GM12878 (cell line): ENCODE results near the gene SORBS2. TPM values are rescaled to one million over a fixed set of nuclear protein-coding genes. Genes with fewer than 3 reads are reported as not detected.

Experiments used
- ATAC-seq: fragments of 200-7000 bp; cut with Tn5 transposase; 3 replicates; pipeline ENCODE4 v1.9.1; 2020; ENCODE audit warnings: mild to moderate bottlenecking, moderate library complexity
- BruUV-seq: library from RNA; stranded (reverse); fragments of 400-500 nt; replicated peaks from 2 replicates; lab custom pipeline; 2021; lab: Mats Ljungman, UMichigan
- CTCF ChIA-PET: fragments of 300-600 bp; sonication (Branson Sonifier 250); formaldehyde crosslinking; extraction: SDS; loops from one replicate; lab custom pipeline; 2021; ENCODE audit warnings: inconsistent platforms; lab: Yijun Ruan, JAX
- POLR2A ChIA-PET: fragments of 350-600 bp; formaldehyde crosslinking; extraction: SDS; loops from one replicate; lab custom pipeline; 2021; ENCODE audit warnings: inconsistent platforms; lab: Charles Lee
- RAD21 ChIA-PET: fragments of 300-600 bp; sonication (Branson Sonifier 250); formaldehyde crosslinking; loops from one replicate; lab custom pipeline; 2023; ENCODE audit warnings: antibody characterized with exemption; ENCODE audit not compliant: unreplicated experiment; lab: Charles Lee
- SMC1A ChIA-PET: fragments of 300-600 bp; sonication (Branson Sonifier 250); formaldehyde crosslinking; loops from one replicate; lab custom pipeline; 2023; ENCODE audit not compliant: unreplicated experiment, uncharacterized antibody; lab: Charles Lee
- DNase-seq: peaks from one replicate; pipeline ENCODE4 v3.0.0-alpha.2; 2011; ENCODE audit warnings: low read depth, low spot score
- FAIRE-seq: peaks from 3 replicates; lab custom pipeline; 2011; peaks lifted over from hg19 to GRCh38; lab: Jason Lieb, UNC
- H2AFZ ChIP-seq: 2 replicates; pipeline ENCODE4 v1.6.0; 2011; ENCODE audit warnings: low read depth, low read length, control low read depth; ENCODE audit not compliant: control insufficient read depth
- H3K27ac ChIP-seq: 2 replicates; pipeline ENCODE4 v1.5.1; 2011; ENCODE audit warnings: control low read depth; ENCODE audit not compliant: control insufficient read depth, insufficient read depth
- H3K27me3 ChIP-seq, 2 experiments: replicated peaks in 1 of 2; 2 replicates each; pipeline versions ENCODE4 v1.6.0 to v1.6.1; 2011; ENCODE audit warnings: low read length in 1 of 2; ENCODE audit not compliant: control insufficient read depth in 2 of 2, insufficient read depth in 2 of 2
- H3K36me3 ChIP-seq, 2 experiments: 2 replicates each; pipeline ENCODE4 v1.5.1; 2011; ENCODE audit warnings: low read length in 1 of 2; ENCODE audit not compliant: control insufficient read depth in 2 of 2, insufficient read depth in 2 of 2
- H3K4me1 ChIP-seq: 2 replicates; pipeline ENCODE4 v1.6.1; 2011; ENCODE audit warnings: mild to moderate bottlenecking, low read length, moderate library complexity, mixed read lengths; ENCODE audit not compliant: control insufficient read depth, insufficient read depth
- H3K4me2 ChIP-seq: 2 replicates; pipeline ENCODE4 v1.6.0; 2011; ENCODE audit warnings: control low read depth; ENCODE audit not compliant: control insufficient read depth, insufficient read depth
- H3K4me3 ChIP-seq: fragments of 200-600 bp; sonication (generic); 2 replicates; pipeline ENCODE4 v1.5.1; 2016
- H3K79me2 ChIP-seq: 2 replicates; pipeline ENCODE4 v1.6.0; 2011; ENCODE audit warnings: low read length; ENCODE audit not compliant: control insufficient read depth, insufficient read depth
- H3K9ac ChIP-seq: 2 replicates; pipeline ENCODE4 v1.8.0; 2011; ENCODE audit warnings: low read length, control low read depth, mixed read lengths; ENCODE audit not compliant: control insufficient read depth, insufficient read depth
- H3K9me3 ChIP-seq: replicated peaks from 3 replicates; pipeline ENCODE4 v1.5.1; 2011; ENCODE audit warnings: mild to moderate bottlenecking, low read length; ENCODE audit not compliant: control insufficient read depth, insufficient read depth
- H4K20me1 ChIP-seq: 2 replicates; pipeline ENCODE4 v1.6.0; 2011; ENCODE audit not compliant: control insufficient read depth, insufficient read depth
- BHLHE40 ChIP-seq, 2 experiments: fragments of 450-650 bp in 1 of 2; IDR thresholded peaks; 2 replicates each; pipeline ENCODE4 v1.6.1; 2011 to 2017; ENCODE audit warnings: low read depth in 2 of 2, borderline replicate concordance in 1 of 2, improper control_type of control experiment in 1 of 2, low read length in 1 of 2, mild to moderate bottlenecking in 1 of 2
- CBX5 ChIP-seq: sonication (generic); IDR thresholded peaks from 2 replicates; pipeline ENCODE4 v1.6.1; 2016; ENCODE audit warnings: low read depth, moderate library complexity, mild to moderate bottlenecking, inconsistent platforms
- CREM ChIP-seq: IDR thresholded peaks from 2 replicates; pipeline ENCODE4 v1.6.1; 2014; ENCODE audit warnings: antibody characterized with exemption, low read depth
- ETV6 ChIP-seq, 2 experiments: fragments of 450-650 bp in 1 of 2; IDR thresholded peaks in 1 of 2; conservative IDR thresholded peaks in 1 of 2; 2 replicates each; pipeline ENCODE4 v1.6.1; 2014; ENCODE audit warnings: antibody characterized with exemption in 1 of 2, borderline replicate concordance in 1 of 2, low read depth in 1 of 2, mild to moderate bottlenecking in 1 of 2, moderate library complexity in 1 of 2
- IRF3 ChIP-seq: fragments of 450-650 bp; IDR thresholded peaks from 2 replicates; pipeline ENCODE4 v1.6.1; 2014; ENCODE audit warnings: mild to moderate bottlenecking
- KDM1A ChIP-seq: fragments of 200-600 bp; sonication (generic); IDR thresholded peaks from 2 replicates; pipeline ENCODE4 v1.6.1; 2016; ENCODE audit warnings: borderline replicate concordance
- RAD51 ChIP-seq: fragments of 450-650 bp; IDR thresholded peaks from 2 replicates; pipeline ENCODE4 v1.6.1; 2016; ENCODE audit warnings: moderate library complexity, mild to moderate bottlenecking, inconsistent platforms
- SREBF2 ChIP-seq: IDR thresholded peaks from 2 replicates; pipeline ENCODE4 v1.6.1; 2012; ENCODE audit warnings: mild to moderate bottlenecking, low read length
- YY1 ChIP-seq: IDR thresholded peaks from 2 replicates; pipeline ENCODE4 v1.6.1; 2011; ENCODE audit warnings: low read depth, mild to moderate bottlenecking, low read length
- ZNF687 ChIP-seq: fragments of 450-650 bp; IDR thresholded peaks from 2 replicates; pipeline ENCODE4 v1.6.1; 2017; ENCODE audit warnings: mild to moderate bottlenecking, moderate library complexity
- WGBS: methylation state at CpG from one replicate; pipeline ENCODE4 v1.1.6; 2016; ENCODE audit warnings: low lambda C conversion rate; ENCODE audit not compliant: insufficient replicate concordance, insufficient coverage; ENCODE audit errors: missing lambda C conversion rate; 5-methylcytosine and 5-hydroxymethylcytosine counted together
- in situ Hi-C: fragments of 300-500 bp; cut with MboI; formaldehyde crosslinking; loops from 9 replicates; pipeline ENCODE4 v1.14.3; 2018; ENCODE audit warnings: mixed read lengths
- intact Hi-C: fragments of 100-400 bp; cut with micrococcal nuclease; formaldehyde crosslinking; loops from one replicate; pipeline ENCODE4 v1.14.2; 2022; ENCODE audit not compliant: unreplicated experiment
- polyA plus RNA-seq, 11 experiments: library from polyadenylated mRNA; depleted of rRNA in 4 of 11; unstranded in 6 of 11; stranded (reverse) in 5 of 11; fragments of >200 nt; fragmentation: Nextera tagmentation in 4 of 11; fragmentation: Illumina TruSeq in 1 of 11; extraction: Ambion mirVana in 4 of 11; extraction: Trizol in 1 of 11; gene quantifications; 1 replicate in 1 of 11; 2 replicates in 10 of 11; pipeline versions ENCODE4 v1.2.1 to v1.2.3, GENCODE V29; 2011 to 2016; ENCODE audit warnings: inconsistent platforms in 2 of 11, missing spikeins in 2 of 11, low read depth in 1 of 11
- total RNA-seq, 4 experiments: library from RNA; depleted of rRNA in 3 of 4; stranded (reverse); fragments of >200 nt in 3 of 4; fragmentation: Illumina TruSeq in 1 of 4; extraction: Trizol in 1 of 4; gene quantifications; 2 replicates each; pipeline versions ENCODE4 v1.2.1 to v1.2.3, GENCODE V29; 2013 to 2021
- TF ChIP-seq, protein P1 (sequence below): fragments of 450-650 bp; IDR thresholded peaks from 2 replicates; pipeline ENCODE4 v1.6.1; 2017; ENCODE audit warnings: mild to moderate bottlenecking, low read depth, inconsistent platforms; ENCODE audit not compliant: poor library complexity, severe bottlenecking
- TF ChIP-seq, protein P2 (sequence below): fragments of 450-650 bp; IDR thresholded peaks from 2 replicates; pipeline ENCODE4 v1.6.1; 2017; ENCODE audit warnings: mild to moderate bottlenecking, moderate library complexity

Gene SORBS2
- total and polyA plus RNA-seq, 10 of the 15 experiments (the other 5 are each of a cell fraction or from before 2014, with no cell fraction given) = 0.06 to 3.0 (median 0.79) TPM

DNA sequence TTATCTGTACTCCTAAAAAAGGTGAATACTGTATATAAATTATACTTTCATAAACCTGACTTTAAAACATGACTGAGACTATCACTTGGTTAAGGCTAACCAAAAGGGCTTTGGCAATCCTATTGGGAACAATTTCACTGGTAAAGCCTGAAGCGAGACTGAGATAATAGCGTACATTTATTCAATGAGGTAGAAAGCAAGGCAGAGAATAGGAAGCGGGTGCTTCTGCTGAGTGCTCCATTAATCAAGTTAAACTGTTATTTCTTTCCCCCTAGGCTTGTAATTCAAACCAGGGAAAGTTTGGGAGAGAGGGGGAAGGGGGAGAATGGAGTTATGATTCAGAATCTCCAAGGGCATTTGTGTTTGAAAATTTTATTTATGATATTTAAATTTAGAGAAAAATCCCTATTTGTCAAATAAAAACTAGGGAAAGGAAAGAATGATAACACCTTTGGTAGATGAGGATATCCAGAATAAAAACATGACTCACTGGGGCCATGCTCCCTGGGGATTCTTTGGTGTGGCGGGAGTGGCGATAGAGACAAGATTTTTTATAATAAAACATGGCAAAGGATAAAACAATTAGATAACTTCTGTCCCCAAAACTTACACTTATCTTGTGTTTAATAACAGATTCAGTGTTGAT lies 34.6 kb upstream of the SORBS2 start:
- Histone ChIP-seq H3K36me3 (no peaks in the 10 kb centered on the region), H3K9me3 (no peaks in the 10 kb centered on the region; the same call in 2 of the 3 replicates), H3K79me2 (no peaks in the 10 kb centered on the region), H3K4me3 (no peak overlapping the region), H3K27ac (no peak overlapping the region), H4K20me1 (no peaks in the 10 kb centered on the region), H3K4me1 (no peaks in the 10 kb centered on the region), H3K9ac (no peak overlapping the region), H3K27me3 (no peaks in the 10 kb centered on the region; a peak in 1 of 4 replicates), H3K4me2 (no peak overlapping the region), H2AFZ (no peak overlapping the region)
- FAIRE-seq (no peak), DNase-seq (no peak), ATAC-seq (no peak)
- POLR2A ChIA-PET = no interaction called here
- 74% methylated on average over 5 of the region's 5 CpGs for WGBS
- in situ Hi-C loops = no loop called here
- RAD21 ChIA-PET = no interaction called here
- CTCF ChIA-PET = no interaction called here
- SMC1A ChIA-PET = no interaction called here
- no TSS peak for BruUV-seq
- intact Hi-C loops = no loop called here
- TF ChIP-seq KDM1A (no peak), SREBF2 (no peak), CREM (no peak), CBX5 (no peak), YY1 (no peak), IRF3 (no peak), ZNF687 (no peak), ETV6 (conservative IDR thresholded peaks at IDR 0.05 in 1 of 2, IDR thresholded peaks at IDR 0.05 in 1 of 2; ENCODE audit: borderline replicate concordance in 1 of 2, low read depth in 1 of 2) (no peak), RAD51 (no peak), BHLHE40 (IDR thresholded peaks at IDR 0.05; ENCODE audit: borderline replicate concordance in 1 of 2, low read depth in 2 of 2, low read length in 1 of 2) (no peak)
- TF ChIP-seq, protein P1, sequence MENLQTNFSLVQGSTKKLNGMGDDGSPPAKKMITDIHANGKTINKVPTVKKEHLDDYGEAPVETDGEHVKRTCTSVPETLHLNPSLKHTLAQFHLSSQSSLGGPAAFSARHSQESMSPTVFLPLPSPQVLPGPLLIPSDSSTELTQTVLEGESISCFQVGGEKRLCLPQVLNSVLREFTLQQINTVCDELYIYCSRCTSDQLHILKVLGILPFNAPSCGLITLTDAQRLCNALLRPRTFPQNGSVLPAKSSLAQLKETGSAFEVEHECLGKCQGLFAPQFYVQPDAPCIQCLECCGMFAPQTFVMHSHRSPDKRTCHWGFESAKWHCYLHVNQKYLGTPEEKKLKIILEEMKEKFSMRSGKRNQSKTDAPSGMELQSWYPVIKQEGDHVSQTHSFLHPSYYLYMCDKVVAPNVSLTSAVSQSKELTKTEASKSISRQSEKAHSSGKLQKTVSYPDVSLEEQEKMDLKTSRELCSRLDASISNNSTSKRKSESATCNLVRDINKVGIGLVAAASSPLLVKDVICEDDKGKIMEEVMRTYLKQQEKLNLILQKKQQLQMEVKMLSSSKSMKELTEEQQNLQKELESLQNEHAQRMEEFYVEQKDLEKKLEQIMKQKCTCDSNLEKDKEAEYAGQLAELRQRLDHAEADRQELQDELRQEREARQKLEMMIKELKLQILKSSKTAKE = no peak
- TF ChIP-seq, protein P2, sequence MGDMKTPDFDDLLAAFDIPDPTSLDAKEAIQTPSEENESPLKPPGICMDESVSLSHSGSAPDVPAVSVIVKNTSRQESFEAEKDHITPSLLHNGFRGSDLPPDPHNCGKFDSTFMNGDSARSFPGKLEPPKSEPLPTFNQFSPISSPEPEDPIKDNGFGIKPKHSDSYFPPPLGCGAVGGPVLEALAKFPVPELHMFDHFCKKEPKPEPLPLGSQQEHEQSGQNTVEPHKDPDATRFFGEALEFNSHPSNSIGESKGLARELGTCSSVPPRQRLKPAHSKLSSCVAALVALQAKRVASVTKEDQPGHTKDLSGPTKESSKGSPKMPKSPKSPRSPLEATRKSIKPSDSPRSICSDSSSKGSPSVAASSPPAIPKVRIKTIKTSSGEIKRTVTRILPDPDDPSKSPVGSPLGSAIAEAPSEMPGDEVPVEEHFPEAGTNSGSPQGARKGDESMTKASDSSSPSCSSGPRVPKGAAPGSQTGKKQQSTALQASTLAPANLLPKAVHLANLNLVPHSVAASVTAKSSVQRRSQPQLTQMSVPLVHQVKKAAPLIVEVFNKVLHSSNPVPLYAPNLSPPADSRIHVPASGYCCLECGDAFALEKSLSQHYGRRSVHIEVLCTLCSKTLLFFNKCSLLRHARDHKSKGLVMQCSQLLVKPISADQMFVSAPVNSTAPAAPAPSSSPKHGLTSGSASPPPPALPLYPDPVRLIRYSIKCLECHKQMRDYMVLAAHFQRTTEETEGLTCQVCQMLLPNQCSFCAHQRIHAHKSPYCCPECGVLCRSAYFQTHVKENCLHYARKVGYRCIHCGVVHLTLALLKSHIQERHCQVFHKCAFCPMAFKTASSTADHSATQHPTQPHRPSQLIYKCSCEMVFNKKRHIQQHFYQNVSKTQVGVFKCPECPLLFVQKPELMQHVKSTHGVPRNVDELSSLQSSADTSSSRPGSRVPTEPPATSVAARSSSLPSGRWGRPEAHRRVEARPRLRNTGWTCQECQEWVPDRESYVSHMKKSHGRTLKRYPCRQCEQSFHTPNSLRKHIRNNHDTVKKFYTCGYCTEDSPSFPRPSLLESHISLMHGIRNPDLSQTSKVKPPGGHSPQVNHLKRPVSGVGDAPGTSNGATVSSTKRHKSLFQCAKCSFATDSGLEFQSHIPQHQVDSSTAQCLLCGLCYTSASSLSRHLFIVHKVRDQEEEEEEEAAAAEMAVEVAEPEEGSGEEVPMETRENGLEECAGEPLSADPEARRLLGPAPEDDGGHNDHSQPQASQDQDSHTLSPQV = no peak
